GM21447 (cell line): ENCODE data around the gene IZUMO4.
"Not testable (repeated sequence)": the region's sequence is repeated elsewhere in the genome, so short reads cannot be mapped to it uniquely, and the experiment has no call there.

Experiments
- ATAC-seq: cut with Tn5 transposase; IDR thresholded peaks from one replicate; pipeline ENCODE4 v1.9.1; 2021; ENCODE audit not compliant: unreplicated experiment

The IZUMO4 gene

DNA sequence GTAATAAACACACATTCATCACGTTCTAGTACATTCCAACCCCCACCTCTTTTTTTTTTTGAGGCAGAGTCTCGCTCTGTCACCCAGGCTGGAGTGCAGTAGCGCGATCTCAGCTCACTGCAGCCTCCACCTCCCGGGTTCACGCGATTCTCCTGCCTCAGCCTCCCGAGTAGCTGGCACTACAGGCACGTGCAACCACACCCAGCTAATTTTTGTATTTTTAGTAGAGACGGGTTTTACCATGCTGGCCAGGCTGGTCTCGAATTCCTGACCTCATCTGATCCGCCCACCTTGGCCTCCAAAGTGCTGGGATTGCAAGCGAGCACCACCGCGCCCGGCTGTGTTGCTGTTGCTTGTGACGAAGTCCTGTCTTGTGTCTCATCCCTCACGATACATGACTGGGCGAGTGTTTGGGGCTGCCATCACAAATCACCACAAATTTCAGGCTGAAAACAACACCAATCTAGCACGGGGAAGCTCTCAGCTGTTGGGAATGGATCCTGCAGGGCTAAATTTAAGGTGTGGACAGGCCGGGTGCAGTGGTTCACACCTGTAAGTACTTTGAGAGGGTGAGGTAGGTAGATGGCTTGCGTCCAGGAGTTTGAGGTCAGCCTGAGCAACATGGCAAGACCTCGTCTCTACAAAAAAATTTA is 16.3 kb upstream of the IZUMO4 start:
- no peak for ATAC-seq

DNA sequence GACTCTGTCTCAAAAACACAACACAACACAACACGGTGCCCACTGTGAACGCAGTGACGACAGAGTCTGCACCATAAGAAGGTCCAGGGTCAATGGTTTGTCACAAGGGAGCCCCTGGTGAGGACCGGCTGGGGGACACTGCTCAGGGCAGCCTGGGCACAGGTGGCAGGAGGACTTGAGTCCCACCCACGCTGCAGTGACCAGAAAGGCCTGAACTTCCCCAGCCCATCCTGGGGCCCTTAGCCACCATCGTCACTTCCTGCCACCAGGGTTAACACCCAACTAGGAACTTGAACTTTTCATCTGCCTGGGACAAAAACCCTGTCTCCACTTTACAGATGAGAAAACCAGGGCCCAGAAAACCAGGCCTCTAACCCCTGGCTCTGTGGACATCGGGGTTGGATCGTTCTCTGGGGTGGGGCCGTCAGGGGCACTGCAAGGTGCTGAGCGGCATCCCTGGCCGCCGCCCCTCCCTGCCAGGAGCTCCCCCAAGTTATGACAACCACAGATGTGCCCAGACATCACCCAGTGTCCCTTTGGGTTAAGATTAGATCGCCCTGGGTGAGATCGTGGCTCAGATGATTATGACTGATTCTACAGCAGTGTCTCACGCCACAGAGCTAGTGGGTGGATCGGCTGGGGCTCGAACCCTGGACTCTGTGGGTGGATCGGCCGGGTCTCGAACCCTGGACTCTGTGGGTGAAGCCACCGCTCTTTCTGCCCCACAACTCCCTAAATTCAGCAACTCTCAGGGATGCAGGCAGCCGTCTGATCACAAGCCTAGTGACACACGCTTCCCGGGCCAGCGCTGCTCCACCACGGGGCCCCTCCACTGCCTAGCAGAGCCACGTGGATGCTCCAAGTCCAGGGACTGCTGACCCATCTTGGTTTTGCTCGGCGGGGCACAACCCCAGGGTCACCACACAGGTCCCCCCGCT is 14.6 kb upstream of the IZUMO4 start:
- no peak for ATAC-seq

DNA sequence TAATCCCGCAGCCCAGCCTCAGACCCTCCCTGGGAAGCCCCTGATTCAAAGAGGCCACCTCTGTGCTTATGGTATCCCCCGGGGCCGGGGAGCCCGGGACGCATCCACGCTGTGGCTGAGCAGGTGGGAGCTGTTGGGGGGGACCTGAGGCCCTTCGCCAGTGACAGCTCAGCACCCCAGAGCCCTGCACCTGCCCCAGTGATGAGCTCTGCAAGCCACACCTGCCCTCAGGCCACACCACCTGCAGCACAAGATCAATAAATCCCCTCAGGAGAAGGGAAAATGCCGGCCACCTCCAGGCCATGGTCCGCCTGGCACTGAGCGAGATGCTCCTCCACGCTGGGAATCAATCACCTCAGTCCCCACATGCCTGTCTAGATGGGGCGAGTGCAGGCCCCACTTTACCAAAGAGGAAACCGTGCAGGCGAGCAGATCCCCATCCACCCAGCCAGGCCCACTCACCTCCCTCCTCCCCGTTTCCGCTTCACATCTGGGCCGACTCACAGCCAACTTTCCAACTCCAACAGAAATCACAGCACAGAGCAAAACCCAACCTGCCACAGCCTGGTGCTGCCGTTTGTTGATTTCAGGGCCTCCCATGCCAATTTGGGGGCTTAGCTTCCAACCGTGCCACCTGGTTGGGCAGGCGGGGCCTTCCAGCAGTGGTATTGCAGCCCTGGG is 13.4 kb upstream of the IZUMO4 start:
- ATAC-seq: no peak

DNA sequence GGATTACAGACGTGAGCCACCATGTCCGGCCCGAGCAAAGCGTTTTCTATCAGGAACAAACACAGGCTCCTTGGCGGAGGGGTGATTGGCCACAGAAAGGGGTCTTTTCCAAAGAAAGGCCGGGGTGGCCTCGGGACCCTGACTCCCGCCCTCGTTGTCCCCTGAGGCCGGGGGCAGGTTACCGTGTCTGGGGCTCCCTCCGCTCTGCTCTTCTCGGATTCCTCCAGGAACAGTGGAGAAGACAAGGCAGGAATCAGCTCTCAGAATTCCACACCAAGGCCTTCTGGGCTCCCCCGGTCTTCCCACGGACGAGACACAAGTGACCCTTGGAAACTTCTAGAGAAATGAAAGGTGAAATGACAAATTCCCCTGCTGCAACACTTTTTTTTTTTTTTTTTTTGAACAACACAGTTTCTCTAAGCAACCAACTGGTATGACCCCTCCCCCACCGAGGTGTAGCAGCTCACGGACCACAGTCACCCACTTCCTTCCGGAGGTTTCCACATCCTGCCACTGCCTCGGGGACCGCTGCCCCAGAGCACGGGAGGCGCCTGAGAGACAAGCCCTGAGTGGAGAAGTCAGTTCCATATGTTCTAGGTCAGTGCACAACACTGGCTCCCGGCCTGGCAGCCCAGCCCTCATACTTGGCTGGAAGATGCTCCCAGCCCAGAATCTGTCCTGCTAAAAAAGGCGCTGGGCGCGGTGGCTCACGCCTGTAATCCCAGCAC is 11.6 kb upstream of the IZUMO4 start:
- ATAC-seq: peak; percentile 30

DNA sequence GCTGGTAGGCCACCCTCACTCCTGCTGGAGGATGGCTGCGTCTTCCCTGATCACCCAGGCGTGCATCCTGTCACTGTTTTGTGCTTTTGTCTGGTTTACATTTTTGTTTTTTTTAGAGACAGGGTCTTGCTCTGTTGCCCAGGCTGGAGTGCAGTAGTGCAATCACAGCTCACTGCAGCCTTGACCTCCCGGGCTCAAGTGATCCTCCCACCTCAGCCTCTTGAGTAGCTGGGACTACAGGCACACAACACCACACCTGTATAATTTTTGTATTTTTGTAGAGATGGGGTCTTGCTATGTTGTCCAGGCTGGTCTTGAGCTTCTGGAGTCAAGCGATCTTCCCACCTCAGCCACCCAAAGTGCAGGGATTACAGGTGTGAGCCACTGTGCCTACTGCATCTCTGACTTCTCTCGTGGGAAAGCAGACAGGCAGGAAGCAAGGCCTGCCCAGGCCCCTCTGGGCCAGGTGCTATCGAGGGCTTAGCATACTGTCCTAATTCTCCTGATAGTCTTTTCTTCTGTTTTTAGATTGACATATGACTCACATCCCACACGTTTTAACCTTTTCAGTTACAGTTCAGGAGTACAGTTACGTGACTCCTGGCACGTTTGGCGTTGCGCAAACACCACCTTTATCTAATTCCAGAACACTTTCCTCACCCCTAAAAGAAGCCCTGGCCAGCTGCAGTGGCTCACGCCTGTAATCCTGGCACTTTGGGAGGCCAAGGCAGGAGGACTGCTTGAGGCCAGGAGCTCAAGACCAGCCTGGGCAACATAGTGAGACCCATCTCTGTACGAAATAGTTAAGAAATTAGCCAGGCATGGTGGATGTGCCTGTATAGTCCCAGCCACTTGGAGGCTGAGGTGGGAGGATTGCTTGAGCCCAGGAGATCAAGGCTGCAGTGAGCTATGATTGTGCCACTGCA is 9.8 kb upstream of the IZUMO4 start:
- not testable (repeated sequence) for ATAC-seq

DNA sequence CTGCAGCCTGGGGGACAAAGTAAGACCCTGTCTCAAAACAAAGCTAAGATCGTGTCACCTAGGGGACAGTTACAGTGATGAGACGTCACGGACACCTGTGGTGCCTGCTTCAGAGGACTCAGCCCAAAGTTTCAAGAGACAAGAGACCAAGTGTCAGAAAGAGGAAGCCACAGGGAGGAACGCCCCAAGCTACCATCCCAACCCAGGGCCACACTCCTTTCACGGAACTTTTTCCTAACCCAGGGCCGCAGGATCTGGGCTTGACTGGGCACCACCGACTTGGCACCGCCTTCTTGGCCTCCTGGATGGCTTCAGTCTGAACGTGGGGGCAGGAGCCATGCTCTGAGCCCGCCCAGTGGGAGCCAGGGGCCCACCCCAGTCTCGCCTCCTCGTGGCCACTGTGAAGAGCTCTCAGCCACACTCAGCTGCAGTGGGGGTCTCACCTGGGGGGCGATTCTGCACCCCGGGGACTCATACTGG is 9.1 kb upstream of the IZUMO4 start:
- ATAC-seq: no peak

DNA sequence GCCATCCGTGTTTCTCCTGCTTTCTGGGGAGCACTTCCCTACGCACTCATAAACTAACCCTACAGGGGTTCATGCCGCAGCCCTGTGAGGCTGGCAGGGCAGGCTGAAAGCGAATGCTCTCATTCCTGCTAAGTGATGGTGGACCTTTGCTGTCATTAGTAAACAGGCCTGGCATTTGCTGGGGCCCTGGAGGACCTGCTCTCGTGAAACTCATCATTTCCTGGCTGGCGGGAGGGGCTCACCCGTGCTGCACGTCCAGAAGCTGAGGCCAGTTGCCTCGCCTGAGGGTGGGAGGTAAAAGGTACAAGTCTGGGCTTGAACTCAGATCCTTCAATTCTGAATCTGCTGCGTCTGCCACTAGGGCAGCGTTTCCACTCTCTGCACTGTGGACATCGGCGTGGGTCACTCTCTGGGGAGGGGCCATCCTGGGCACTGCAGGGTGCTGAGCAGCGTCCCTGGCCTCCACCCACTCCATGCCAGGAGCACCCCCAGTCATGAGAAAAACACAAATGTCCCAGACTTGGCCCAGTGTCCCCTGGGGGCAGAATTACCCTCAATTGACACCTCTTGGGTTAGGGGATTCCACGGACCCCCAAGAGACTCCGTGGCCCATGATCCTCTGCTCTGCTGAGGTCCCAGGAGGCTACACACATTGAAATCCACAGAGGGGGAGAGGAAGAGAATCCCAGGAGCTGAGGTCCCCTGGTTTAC is 7.6 kb upstream of the IZUMO4 start:
- no peak for ATAC-seq

DNA sequence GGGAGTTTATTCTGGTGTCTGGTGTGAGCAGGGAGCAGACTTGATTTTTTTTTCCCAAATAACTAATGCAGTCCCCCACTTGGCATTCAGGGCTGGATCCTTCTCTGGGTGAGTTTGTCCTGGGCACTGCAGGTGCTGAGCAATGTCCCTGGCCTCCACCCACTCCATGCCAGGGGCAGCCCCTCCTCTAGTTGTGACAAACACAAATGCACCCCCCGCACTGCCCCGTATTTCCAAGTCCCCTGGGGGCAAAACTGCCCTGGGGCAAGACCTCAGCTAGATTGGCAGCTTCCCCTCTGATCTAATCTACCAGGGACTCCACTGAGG is 7.0 kb upstream of the IZUMO4 start:
- peak; percentile 2 for ATAC-seq

DNA sequence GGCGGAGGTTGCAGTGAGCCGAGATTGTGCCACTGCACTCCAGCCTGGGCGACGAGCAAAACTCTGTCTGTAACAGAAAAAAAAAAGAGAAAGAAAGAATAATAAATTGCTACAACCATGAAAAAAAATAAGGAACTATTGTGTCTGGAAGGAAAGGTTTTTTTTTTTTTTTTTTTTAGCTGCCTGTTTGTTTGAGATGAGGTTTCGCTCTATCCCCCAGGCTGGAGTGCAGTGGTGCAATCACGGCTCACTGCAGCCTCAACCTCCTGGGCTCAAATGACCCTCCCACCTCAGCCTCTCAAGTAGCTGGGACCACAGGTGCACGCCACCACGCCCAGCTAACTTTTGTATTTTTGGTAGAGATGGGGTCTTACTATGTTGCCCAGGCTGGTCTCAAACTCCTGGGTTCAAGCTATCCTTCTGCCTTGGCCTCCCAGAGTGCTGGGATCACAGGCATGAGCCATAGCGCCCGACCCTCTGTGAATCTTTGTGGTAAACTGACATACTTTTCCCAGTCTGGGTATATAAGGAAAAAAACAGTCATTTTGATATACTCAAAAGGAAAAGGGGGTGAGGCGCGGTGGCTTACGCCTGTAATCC is 4.7 kb upstream of the IZUMO4 start:
- not testable (repeated sequence) for ATAC-seq

DNA sequence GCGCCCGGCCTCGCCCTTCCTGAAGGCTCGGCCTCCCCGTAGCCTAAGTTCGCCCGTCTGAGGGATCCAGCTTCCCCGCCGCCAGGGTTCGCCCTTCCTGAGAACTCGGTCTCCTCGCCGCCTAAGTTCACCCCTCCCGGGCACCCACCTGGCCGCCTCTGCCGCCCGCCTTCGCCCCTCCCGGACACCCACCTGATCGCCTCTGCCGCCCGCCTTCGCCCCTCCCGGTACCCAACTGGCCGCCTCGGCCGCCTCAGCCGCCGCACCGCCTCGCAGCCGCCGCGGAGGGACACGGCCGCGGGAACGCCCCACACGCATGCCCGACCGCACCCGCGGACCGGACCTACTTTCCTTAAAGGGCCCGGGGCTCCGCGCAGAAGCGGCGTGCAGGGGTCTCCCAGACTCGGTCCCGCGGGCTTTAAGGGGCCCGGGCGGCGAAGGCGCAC is 658 bp upstream of the IZUMO4 start, which contains the start of gene MOB3A:
Gene MOB3A (minus strand): TSS at position 293 of the 446 bp plus-strand sequence. CDS start 17,766 bp downstream, outside the sequence.
- peak; percentile 23 for ATAC-seq

DNA sequence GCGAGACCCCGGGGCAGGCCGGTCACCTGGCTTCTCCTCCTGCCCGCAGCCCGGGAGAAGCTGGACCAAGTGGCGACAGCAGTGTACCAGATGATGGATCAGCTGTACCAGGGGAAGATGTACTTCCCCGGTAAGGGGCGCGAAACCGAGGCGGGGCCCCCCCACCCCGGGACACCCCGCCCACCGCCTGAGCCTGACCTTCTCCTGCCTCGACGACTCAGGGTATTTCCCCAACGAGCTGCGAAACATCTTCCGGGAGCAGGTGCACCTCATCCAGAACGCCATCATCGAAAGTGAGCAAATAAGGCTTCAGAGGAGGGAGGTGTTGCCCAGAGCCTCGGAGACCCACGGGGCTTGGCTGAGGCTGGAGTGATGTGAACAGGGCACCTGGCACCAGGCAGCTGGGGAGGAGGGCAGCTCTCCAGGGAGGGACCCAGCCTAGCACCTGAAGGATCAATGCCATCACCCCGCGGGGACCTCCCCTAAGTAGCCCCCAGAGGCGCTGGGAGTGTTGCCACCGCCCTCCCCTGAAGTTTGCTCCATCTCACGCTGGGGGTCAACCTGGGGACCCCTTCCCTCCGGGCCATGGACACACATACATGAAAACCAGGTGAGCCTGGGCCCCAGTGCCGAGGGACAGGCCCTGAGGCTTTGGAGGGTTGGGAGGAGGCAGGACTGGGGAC is 629 bp downstream of the IZUMO4 start:
- no peak for ATAC-seq

DNA sequence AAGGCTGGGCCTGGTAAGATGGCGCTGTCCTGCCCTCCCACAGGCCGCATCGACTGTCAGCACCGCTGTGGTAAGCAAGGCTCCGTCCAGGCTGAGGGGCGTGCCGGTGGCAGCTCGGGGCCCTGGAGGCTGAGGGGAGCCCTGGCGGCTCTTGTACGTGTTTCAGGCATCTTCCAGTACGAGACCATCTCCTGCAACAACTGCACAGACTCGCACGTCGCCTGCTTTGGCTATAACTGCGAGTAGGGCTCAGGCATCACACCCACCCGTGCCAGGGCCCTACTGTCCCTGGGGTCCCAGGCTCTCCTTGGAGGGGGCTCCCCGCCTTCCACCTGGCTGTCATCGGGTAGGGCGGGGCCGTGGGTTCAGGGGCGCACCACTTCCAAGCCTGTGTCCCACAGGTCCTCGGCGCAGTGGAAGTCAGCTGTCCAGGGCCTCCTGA is 1.2 kb downstream of the IZUMO4 start:
- no peak for ATAC-seq

DNA sequence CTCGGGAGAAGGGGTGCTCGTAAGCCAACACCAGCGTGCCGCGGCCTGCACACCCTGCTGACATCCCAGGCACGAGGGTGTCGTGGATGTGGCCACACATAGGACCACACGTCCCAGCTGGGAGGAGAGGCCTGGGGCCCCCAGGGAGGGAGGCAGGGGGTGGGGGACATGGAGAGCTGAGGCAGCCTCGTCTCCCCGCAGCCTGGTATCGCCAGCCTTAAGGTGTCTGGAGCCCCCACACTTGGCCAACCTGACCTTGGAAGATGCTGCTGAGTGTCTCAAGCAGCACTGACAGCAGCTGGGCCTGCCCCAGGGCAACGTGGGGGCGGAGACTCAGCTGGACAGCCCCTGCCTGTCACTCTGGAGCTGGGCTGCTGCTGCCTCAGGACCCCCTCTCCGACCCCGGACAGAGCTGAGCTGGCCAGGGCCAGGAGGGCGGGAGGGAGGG is 2.4 kb downstream of the IZUMO4 start:
- ATAC-seq: no peak

DNA sequence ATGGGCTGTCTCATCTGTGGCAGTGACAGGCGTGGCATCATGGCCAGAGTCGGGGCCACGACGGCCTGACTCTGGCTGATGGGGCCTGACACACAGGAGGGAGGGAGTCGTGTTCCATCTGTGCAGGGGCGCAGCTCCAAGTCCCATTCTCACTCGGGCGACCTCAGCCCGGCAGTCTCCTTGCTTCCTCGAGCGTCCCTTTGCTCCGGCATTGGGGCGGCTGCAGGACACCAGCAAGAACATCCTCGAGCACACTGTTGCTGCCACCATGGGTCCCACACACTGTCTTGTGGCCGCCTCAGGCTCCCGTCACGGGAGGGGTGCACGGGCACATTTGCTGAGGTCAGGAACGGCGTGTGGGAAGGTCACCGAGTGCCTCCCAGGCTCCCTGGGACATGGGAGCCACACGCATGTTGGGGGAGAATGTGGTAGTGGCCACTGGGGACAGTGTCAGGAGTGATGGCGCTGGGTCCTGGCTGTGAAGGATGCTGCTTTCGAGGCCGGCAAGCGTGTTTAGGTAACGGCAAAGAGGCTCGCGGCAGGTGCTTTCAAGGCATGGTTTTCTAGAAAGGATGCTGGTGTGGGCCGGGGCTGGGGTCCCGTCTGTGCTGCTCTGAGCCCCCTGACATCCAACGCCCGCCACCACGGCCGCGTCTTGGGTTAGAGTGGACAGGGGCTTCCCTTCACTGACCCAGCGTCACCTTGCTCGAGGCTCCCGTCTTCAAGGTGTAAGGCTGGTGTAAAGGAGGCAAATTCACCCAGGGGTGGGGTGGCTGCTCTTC is 3.4 kb downstream of the IZUMO4 start:
- no peak for ATAC-seq

DNA sequence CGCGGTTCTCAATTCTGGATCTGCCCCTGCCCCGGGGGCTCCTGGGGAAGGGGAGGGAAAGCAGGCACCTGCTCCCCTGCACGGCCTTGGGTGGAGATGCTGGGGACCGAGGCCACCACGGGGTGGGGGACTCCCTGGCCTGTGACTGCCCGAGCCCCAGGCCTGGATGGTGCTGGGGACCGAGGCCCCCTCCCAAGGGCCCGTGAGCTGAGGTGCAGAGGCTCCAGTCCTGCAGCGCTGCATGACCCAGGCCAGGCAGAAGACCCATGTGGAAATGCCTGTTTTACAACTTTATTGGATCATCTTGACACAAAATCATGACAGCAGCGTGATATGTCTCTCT is 4.0 kb downstream of the IZUMO4 start:
- ATAC-seq: no peak

DNA sequence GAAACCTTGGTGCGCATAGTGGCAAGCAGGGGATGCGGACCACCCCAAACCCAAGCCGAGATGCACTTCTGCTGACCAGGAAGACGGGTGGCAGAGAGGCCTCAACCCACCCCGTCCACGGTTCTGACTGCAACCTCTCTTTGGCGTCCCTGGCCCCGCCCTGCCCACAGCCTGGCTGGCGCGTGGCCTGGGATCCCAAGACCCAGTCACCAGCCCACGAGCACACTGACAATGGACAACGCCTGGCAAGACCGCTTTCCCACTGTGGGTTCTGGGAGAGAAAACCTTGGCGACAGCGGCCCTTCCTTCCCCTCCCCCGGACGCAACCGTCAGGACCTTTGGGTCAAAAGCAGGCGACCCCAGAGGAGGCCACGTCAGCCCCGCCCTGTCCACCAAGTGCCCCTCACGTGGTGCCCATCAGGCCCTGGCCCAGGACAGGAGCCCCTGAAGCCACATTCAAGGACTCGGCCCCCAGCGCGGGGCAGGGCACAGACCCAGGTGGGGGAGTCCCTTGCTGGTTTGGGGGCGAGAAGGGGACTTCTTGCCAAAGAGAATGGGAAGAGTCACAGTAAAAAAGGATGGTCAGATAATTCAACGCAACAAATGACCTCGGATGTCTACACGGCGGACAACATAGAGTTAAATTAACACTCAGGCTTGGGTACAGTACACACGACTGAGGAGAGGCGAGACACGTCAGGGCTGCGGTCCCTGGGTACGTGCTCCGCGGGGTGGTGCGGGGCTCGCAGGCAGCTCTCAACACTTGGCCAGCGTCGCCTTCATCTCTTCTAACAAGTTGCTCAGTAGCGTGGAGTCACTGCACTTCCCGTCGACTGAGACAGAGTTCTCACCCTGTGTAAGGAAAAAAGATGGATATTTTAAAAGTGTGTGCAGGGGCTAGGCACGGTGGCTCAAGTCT is 5.0 kb downstream of the IZUMO4 start:
- no peak for ATAC-seq
